H1 (cell line): ENCODE data around the gene GPR176. TPM values are rescaled to one million over a fixed set of nuclear protein-coding genes. Genes with fewer than 3 reads are reported as not detected.
A peak's percentile ranks its signal among the peaks of the same experiment; 100 is the strongest.

Source experiments
- CTCF ChIA-PET: fragments of 300-600 bp; sonication (Branson Sonifier 250); formaldehyde crosslinking; loops from one replicate; lab custom pipeline; 2021; ENCODE audit not compliant: partially characterized antibody; lab: Charles Lee
- POLR2A ChIA-PET: fragments of 300-600 bp; sonication (Branson Sonifier 250); formaldehyde crosslinking; loops from one replicate; lab custom pipeline; 2021; ENCODE audit warnings: inconsistent platforms; ENCODE audit not compliant: partially characterized antibody; lab: Charles Lee
- DNase-seq, 2 experiments: peaks; one replicate each; pipeline versions ENCODE4 v3.0.0 to v3.0.0-alpha.2; 2010 to 2022; ENCODE audit warnings: low spot score in 2 of 2, low read depth in 1 of 2, mixed read lengths in 1 of 2
- FAIRE-seq: peaks from 2 replicates; lab custom pipeline; 2011; peaks lifted over from hg19 to GRCh38; lab: Jason Lieb, UNC
- H2AFZ ChIP-seq: 2 replicates; pipeline ENCODE4 v1.8.1; 2012; ENCODE audit warnings: low read length, inconsistent platforms
- H2AK5ac ChIP-seq: 2 replicates; pipeline ENCODE4 v1.6.1; 2013; ENCODE audit warnings: low read depth, low read length
- H2BK120ac ChIP-seq: replicated peaks from 2 replicates; pipeline ENCODE3; 2013; ENCODE audit warnings: low read depth, low read length, inconsistent platforms
- H2BK12ac ChIP-seq: 2 replicates; pipeline ENCODE4 v1.6.1; 2013; ENCODE audit warnings: low read depth, low read length
- H2BK15ac ChIP-seq: 2 replicates; pipeline ENCODE4 v1.6.1; 2013; ENCODE audit warnings: low read length
- H2BK20ac ChIP-seq: 2 replicates; pipeline ENCODE4 v1.6.1; 2013; ENCODE audit warnings: low read length
- H2BK5ac ChIP-seq: 2 replicates; pipeline ENCODE4 v1.6.1; 2013; ENCODE audit warnings: low read depth, low read length
- H3K14ac ChIP-seq: 2 replicates; pipeline ENCODE4 v1.6.1; 2013; ENCODE audit warnings: inconsistent platforms; ENCODE audit not compliant: insufficient read length
- H3K18ac ChIP-seq: 2 replicates; pipeline ENCODE4 v1.6.1; 2013; ENCODE audit warnings: low read length; ENCODE audit errors: extremely low read depth
- H3K23ac ChIP-seq: 2 replicates; pipeline ENCODE4 v1.6.1; 2013; ENCODE audit warnings: inconsistent platforms; ENCODE audit not compliant: insufficient read length
- H3K23me2 ChIP-seq: 2 replicates; pipeline ENCODE4 v1.6.1; 2013; ENCODE audit warnings: low read depth, low read length
- H3K27ac ChIP-seq: 2 replicates; pipeline ENCODE4 v1.6.1; 2011; ENCODE audit warnings: low read depth, low read length, inconsistent platforms
- H3K27me3 ChIP-seq, 4 experiments: replicated peaks in 1 of 4; 1 replicate in 1 of 4; 2 replicates in 3 of 4; pipeline versions ENCODE4 v1.6.1 to v1.8.1; 2011 to 2013; ENCODE audit warnings: low read length in 3 of 4, mild to moderate bottlenecking in 3 of 4, inconsistent platforms in 2 of 4, mixed read lengths in 2 of 4, moderate library complexity in 1 of 4; ENCODE audit not compliant: control insufficient read depth in 3 of 4, insufficient read depth in 3 of 4; ENCODE audit errors: extremely low read depth in 1 of 4
- H3K36me3 ChIP-seq, 4 experiments: 2 replicates each; pipeline versions ENCODE4 v1.6.1 to v1.8.1; 2011 to 2013; ENCODE audit warnings: mild to moderate bottlenecking in 4 of 4, low read length in 3 of 4, moderate library complexity in 2 of 4, control low read depth in 1 of 4, inconsistent platforms in 1 of 4; ENCODE audit not compliant: insufficient read depth in 4 of 4, control insufficient read depth in 2 of 4
- H3K4ac ChIP-seq: replicated peaks from 2 replicates; pipeline ENCODE3; 2013; ENCODE audit warnings: low read length, low read depth, mixed read lengths, inconsistent platforms; ENCODE audit not compliant: insufficient read length
- H3K4me1 ChIP-seq, 4 experiments: replicated peaks in 1 of 4; 1 replicate in 1 of 4; 2 replicates in 3 of 4; pipeline versions ENCODE4 v1.6.1 to v1.8.1; 2011 to 2013; ENCODE audit warnings: low read length in 3 of 4, inconsistent platforms in 2 of 4, mixed read lengths in 1 of 4; ENCODE audit not compliant: insufficient read depth in 4 of 4, control insufficient read depth in 3 of 4
- H3K4me2 ChIP-seq, 2 experiments: 2 replicates each; pipeline versions ENCODE4 v1.6.1 to v1.8.1; 2011 to 2013; ENCODE audit warnings: low read depth in 2 of 2, low read length in 2 of 2, control low read depth in 1 of 2, inconsistent platforms in 1 of 2, mild to moderate bottlenecking in 1 of 2; ENCODE audit not compliant: insufficient read depth in 1 of 2
- H3K4me3 ChIP-seq, 4 experiments: fragments of 200-600, 300-600 bp in 1 of 4; sonication (generic), shearing (Covaris generic), sonication (Bioruptor Twin) in 1 of 4; 2 replicates each; pipeline versions ENCODE4 v1.5.1 to v1.8.1; 2011 to 2016; ENCODE audit warnings: low read length in 4 of 4, low read depth in 3 of 4, control low read depth in 2 of 4, inconsistent platforms in 2 of 4, mild to moderate bottlenecking in 2 of 4, mixed read lengths in 1 of 4, moderate library complexity in 1 of 4; ENCODE audit not compliant: insufficient read depth in 2 of 4; ENCODE audit errors: extremely low read depth in 1 of 4
- H3K56ac ChIP-seq: replicated peaks from 2 replicates; pipeline ENCODE3; 2013; ENCODE audit warnings: low read depth, mild to moderate bottlenecking, mixed read lengths, low read length, inconsistent platforms; ENCODE audit not compliant: insufficient read length
- H3K79me1 ChIP-seq: 2 replicates; pipeline ENCODE4 v1.6.1; 2013; ENCODE audit warnings: low read depth, low read length, control low read depth
- H3K79me2 ChIP-seq, 2 experiments: 2 replicates each; pipeline versions ENCODE4 v1.6.1 to v1.8.1; 2012 to 2013; ENCODE audit warnings: low read length in 2 of 2, mild to moderate bottlenecking in 2 of 2, inconsistent platforms in 1 of 2; ENCODE audit not compliant: insufficient read depth in 2 of 2, control insufficient read depth in 1 of 2
- H3K9ac ChIP-seq, 4 experiments: replicated peaks in 1 of 4; 1 replicate in 1 of 4; 2 replicates in 3 of 4; pipeline versions ENCODE4 v1.6.1 to v1.8.1; 2011 to 2013; ENCODE audit warnings: low read depth in 3 of 4, low read length in 3 of 4, control low read depth in 2 of 4, mild to moderate bottlenecking in 2 of 4, moderate library complexity in 2 of 4, inconsistent platforms in 1 of 4; ENCODE audit errors: extremely low read depth in 1 of 4
- H3K9me3 ChIP-seq, 2 experiments: 2 replicates each; pipeline versions ENCODE4 v1.6.1 to v1.8.1; 2012 to 2013; ENCODE audit warnings: mild to moderate bottlenecking in 2 of 2, moderate library complexity in 2 of 2, control low read depth in 1 of 2, inconsistent platforms in 1 of 2, low read depth in 1 of 2, low read length in 1 of 2, mixed read lengths in 1 of 2; ENCODE audit not compliant: insufficient read depth in 2 of 2
- H4K20me1 ChIP-seq, 2 experiments: replicated peaks in 1 of 2; 2 replicates each; pipeline versions ENCODE3 to v1.8.1; 2011 to 2013; ENCODE audit warnings: inconsistent platforms in 2 of 2, low read length in 2 of 2, mild to moderate bottlenecking in 1 of 2; ENCODE audit not compliant: insufficient read depth in 2 of 2, control insufficient read depth in 1 of 2
- H4K5ac ChIP-seq: 2 replicates; pipeline ENCODE4 v1.6.1; 2013; ENCODE audit warnings: low read length, low read depth, mixed read lengths, inconsistent platforms; ENCODE audit not compliant: insufficient read length
- H4K8ac ChIP-seq: 2 replicates; pipeline ENCODE4 v1.8.0; 2013; ENCODE audit warnings: mild to moderate bottlenecking, moderate library complexity, low read length, inconsistent platforms; ENCODE audit not compliant: insufficient read depth; ENCODE audit errors: extremely low read depth
- H4K91ac ChIP-seq: replicated peaks from 2 replicates; pipeline ENCODE3; 2013; ENCODE audit warnings: low read length, mixed read lengths, inconsistent platforms; ENCODE audit not compliant: insufficient read length
- NANOG ChIP-seq: IDR thresholded peaks from 2 replicates; pipeline ENCODE4 v1.6.1; 2011; ENCODE audit warnings: low read length, low read depth, mild to moderate bottlenecking, inconsistent platforms; ENCODE audit not compliant: insufficient read depth, poor library complexity, severe bottlenecking
- TCF12 ChIP-seq: IDR thresholded peaks from 2 replicates; pipeline ENCODE4 v1.6.1; 2011; ENCODE audit warnings: low read depth, mild to moderate bottlenecking, low read length
- WGBS, 2 experiments: shearing (Covaris generic) in 1 of 2; methylation state at CpG; one replicate each; pipeline versions ENCODE4 v1.1.6 to v1.1.7; 2013 to 2015; ENCODE audit warnings: low lambda C conversion rate in 2 of 2, mixed read lengths in 2 of 2, inconsistent platforms in 1 of 2, low coverage in 1 of 2, missing lambda C conversion rate in 1 of 2; ENCODE audit not compliant: insufficient replicate concordance in 2 of 2, insufficient coverage in 1 of 2, insufficient read length in 1 of 2; ENCODE audit errors: extremely low coverage in 1 of 2, missing lambda C conversion rate in 1 of 2; 5-methylcytosine and 5-hydroxymethylcytosine counted together
- polyA plus RNA-seq, 7 experiments: library from polyadenylated mRNA; depleted of rRNA in 3 of 7; stranded (reverse) in 5 of 7; unstranded in 2 of 7; fragments of >200 nt in 5 of 7; fragments of 200-250 nt in 2 of 7; gene quantifications; 1 replicate in 5 of 7; 2 replicates in 1 of 7; 4 replicates in 1 of 7; pipeline versions ENCODE4 v1.2.1 to v1.2.3, GENCODE V29; 2011 to 2013; ENCODE audit warnings: missing spikeins in 2 of 7, mixed read lengths in 2 of 7
- total RNA-seq: library from RNA; stranded (reverse); fragmentation: NEBNext Ultra II Directional; extraction: Animal tissue kit (Norgen Biotek cat#: 25700); gene quantifications from 2 replicates; pipeline ENCODE4 v1.2.1, GENCODE V29; 2021

The GPR176 gene
- total and polyA plus RNA-seq, 2 of the 8 experiments (the other 6 are each of a cell fraction or from before 2014, with no cell fraction given) = 190 to 281 TPM

DNA sequence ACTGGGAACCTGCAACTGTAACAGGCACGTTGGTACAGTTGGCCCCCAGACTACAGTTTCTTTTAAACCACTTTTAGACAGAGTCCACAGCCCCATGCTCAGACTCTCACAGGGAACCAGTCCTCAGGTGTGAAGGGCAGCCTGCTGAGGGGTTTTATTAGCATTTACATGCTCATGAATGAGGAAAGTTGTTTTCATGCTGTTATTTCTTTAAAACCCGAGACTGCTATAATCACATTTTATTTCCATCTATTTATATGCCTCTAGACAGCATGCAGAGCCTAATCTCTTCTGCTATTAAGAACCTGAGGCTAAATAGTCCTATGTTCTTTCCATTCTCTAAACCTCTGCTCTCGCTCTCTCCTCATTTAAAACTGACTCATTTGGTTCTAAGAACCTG lies 111.2 kb downstream of the GPR176 start:
- ChIA-PET POLR2A (interaction anchor here (1.5 kb wide), 1 partner anchor 125 kb away, joined by 3 read pairs; the partner anchor contains the start of gene EIF2AK4), CTCF (no interaction called here)
- peaks cover 0 to 17% (median 6%) of the 10 kb centered on the region in 4 experiments; a peak in 4 of 8 replicates for H3K36me3 ChIP-seq
- peaks cover 2% of the 10 kb centered on the region; the same call in 1 of the 2 replicates for H3K79me1 ChIP-seq
- H3K4me1 ChIP-seq = peaks cover 0 to 23% (median 14%) of the 10 kb centered on the region in 4 experiments; a peak in 5 of 7 replicates
- H2BK15ac ChIP-seq = no peak overlapping the region
- H2BK5ac ChIP-seq = no peak overlapping the region
- H3K27ac ChIP-seq = no peak overlapping the region
- no peak overlapping the region for H3K9ac ChIP-seq
- H3K27me3 ChIP-seq = no peaks in the 10 kb centered on the region
- no peak overlapping the region for H3K23ac ChIP-seq
- FAIRE-seq = peak; percentile 89
- no peak overlapping the region for H3K4ac ChIP-seq
- H2AFZ ChIP-seq = no peak overlapping the region
- H3K4me2 ChIP-seq = peak overlapping the region; percentile 43 to 47
- no peak overlapping the region for H2AK5ac ChIP-seq
- no peak overlapping the region for H4K91ac ChIP-seq
- H3K14ac ChIP-seq = no peak overlapping the region
- H4K8ac ChIP-seq = no peak overlapping the region
- H3K56ac ChIP-seq = no peak overlapping the region
- no peaks in the 10 kb centered on the region for H3K9me3 ChIP-seq
- peak overlapping the region; percentile 55 for H4K5ac ChIP-seq
- H2BK120ac ChIP-seq = no peak overlapping the region
- H4K20me1 ChIP-seq = peaks cover 0 to 3% of the 10 kb centered on the region in 2 experiments
- H2BK20ac ChIP-seq = no peak overlapping the region
- 13% methylated on average over 3 of the region's 3 CpGs; no CpG with 5 or more reads in 1 of the 2 experiments for WGBS, 2 experiments
- H3K23me2 ChIP-seq = no peaks in the 10 kb centered on the region
- no peak for DNase-seq
- H3K4me3 ChIP-seq = peak overlapping the region in 1 of 4 experiments; percentile 37; a peak in 3 of 8 replicates
- H3K18ac ChIP-seq = no peak overlapping the region
- H2BK12ac ChIP-seq = no peak overlapping the region
- H3K79me2 ChIP-seq = peaks cover 0 to 90% of the 10 kb centered on the region in 2 experiments; a peak in 3 of 4 replicates
- peak; percentile 86 for TF ChIP-seq NANOG
- TF ChIP-seq TCF12 = 0 out of 2 replicates have a peak, but pooled peaks have one; percentile 49
